ENCODE measurements around the gene ZBTB46.
"Not testable (repeated sequence)": the region's sequence is repeated elsewhere in the genome, so short reads cannot be mapped to it uniquely, and the experiment has no call there.

The ZBTB46 gene

GRCh38 chr20:63732118-63733095 lies 98.7 kb downstream of the ZBTB46 start:
- DNase-seq: no peak

GRCh38 chr20:63731410-63731809 lies 99.7 kb downstream of the ZBTB46 start:
- DNase-seq: no peak

GRCh38 chr20:63730189-63730733 lies 100.8 kb downstream of the ZBTB46 start:
- DNase-seq: not testable (repeated sequence)

- not testable (repeated sequence) for DNase-seq
These were observed 108.0 kb downstream of the ZBTB46 start for GRCh38 chr20:63722967-63723622.

GRCh38 chr20:63718996-63719395 lies 112.1 kb downstream of the ZBTB46 start:
- no peak for DNase-seq

- DNase-seq: no peak
These were observed 116.2 kb downstream of the ZBTB46 start for GRCh38 chr20:63714858-63715257.

GRCh38 chr20:63712191-63712590 lies 118.9 kb downstream of the ZBTB46 start:
- no peak for DNase-seq

- DNase-seq: no peak
These were observed 119.9 kb downstream of the ZBTB46 start for GRCh38 chr20:63711085-63711645.

GRCh38 chr20:63709149-63709527 lies 121.9 kb downstream of the ZBTB46 start:
- DNase-seq: no peak

GRCh38 chr20:63708301-63709148 lies 122.5 kb downstream of the ZBTB46 start:
- no peak for DNase-seq

- DNase-seq: peak; percentile 77 to 85
These were observed 123.3 kb downstream of the ZBTB46 start, which contains the start of the genes ARFRP1 and ZGPAT for GRCh38 chr20:63707558-63708300. ARFRP1 (minus strand) TSS chr20:63707976; CDS start chr20:63707091, 885 bp downstream. ZGPAT (plus strand) TSS chr20:63708039; CDS start chr20:63708581, 542 bp downstream.

GRCh38 chr20:63706852-63707557 lies 124.1 kb downstream of the ZBTB46 start:
- DNase-seq: no peak

GRCh38 chr20:63706027-63706695 lies 124.9 kb downstream of the ZBTB46 start:
- DNase-seq: no peak

- DNase-seq: no peak
These were observed 125.6 kb downstream of the ZBTB46 start for GRCh38 chr20:63705232-63706026.

GRCh38 chr20:63704749-63705117 lies 126.3 kb downstream of the ZBTB46 start:
- no peak for DNase-seq

- DNase-seq: no peak
These were observed 126.9 kb downstream of the ZBTB46 start for GRCh38 chr20:63703976-63704748.

GRCh38 chr20:63703471-63703975 lies 127.5 kb downstream of the ZBTB46 start:
- no peak for DNase-seq

GRCh38 chr20:63702751-63703470 lies 128.2 kb downstream of the ZBTB46 start:
- no peak for DNase-seq
